D721Med (cell line): ENCODE data around the gene PPP2R2D.

ENCODE experiments used
- DNase-seq: peaks from one replicate; pipeline ENCODE4 v3.0.0; 2011; ENCODE audit warnings: low spot score; ENCODE audit not compliant: insufficient read length
- FAIRE-seq: peaks from 2 replicates; lab custom pipeline; 2011; peaks lifted over from hg19 to GRCh38; lab: Jason Lieb, UNC
- TF ChIP-seq, protein P1 (sequence below): IDR thresholded peaks from 2 replicates; pipeline ENCODE4 v1.5.1; 2012; ENCODE audit warnings: mild to moderate bottlenecking, control low read depth; ENCODE audit not compliant: insufficient read depth; ENCODE audit errors: missing control alignments

PPP2R2D gene

GRCh38 chr10:131900350-131901152 lies at the start of gene PPP2R2D:
Gene PPP2R2D (plus strand): TSS chr10:131901008. CDS start chr10:131901149, 141 bp downstream.
- DNase-seq (peak; percentile 53), FAIRE-seq (no peak)
- TF ChIP-seq, protein P1, sequence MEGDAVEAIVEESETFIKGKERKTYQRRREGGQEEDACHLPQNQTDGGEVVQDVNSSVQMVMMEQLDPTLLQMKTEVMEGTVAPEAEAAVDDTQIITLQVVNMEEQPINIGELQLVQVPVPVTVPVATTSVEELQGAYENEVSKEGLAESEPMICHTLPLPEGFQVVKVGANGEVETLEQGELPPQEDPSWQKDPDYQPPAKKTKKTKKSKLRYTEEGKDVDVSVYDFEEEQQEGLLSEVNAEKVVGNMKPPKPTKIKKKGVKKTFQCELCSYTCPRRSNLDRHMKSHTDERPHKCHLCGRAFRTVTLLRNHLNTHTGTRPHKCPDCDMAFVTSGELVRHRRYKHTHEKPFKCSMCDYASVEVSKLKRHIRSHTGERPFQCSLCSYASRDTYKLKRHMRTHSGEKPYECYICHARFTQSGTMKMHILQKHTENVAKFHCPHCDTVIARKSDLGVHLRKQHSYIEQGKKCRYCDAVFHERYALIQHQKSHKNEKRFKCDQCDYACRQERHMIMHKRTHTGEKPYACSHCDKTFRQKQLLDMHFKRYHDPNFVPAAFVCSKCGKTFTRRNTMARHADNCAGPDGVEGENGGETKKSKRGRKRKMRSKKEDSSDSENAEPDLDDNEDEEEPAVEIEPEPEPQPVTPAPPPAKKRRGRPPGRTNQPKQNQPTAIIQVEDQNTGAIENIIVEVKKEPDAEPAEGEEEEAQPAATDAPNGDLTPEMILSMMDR, result no peak

DNA sequence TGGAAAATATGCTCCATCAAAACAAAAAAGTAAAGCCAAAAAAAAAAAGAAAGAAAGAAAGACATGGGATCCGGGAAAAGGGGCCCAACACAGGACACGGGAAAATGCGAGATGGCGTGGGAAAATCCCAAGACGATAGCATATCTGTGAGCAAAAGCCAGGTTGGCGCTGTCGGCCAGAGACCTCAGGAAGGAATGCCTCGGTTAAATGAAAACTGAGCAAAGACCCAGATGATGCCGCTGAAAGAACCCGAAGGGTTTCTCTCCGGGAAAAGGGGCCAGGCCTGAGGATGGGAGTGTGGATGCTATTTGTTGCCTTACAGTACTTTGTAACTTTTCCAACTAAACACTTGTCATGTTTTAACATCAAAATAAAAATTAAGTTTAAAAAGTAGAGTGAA lies 49.5 kb upstream of the PPP2R2D start:
- FAIRE-seq, result no peak
- no peak for DNase-seq
- TF ChIP-seq, protein P1, result no peak

- TF ChIP-seq, protein P1, result no peak
- FAIRE-seq, result no peak
- DNase-seq, result no peak
These were observed 48.5 kb upstream of the PPP2R2D start for GRCh38 chr10:131852176-131852822.

- DNase-seq (no peak), FAIRE-seq (no peak)
- TF ChIP-seq, protein P1, result no peak
These were observed 47.8 kb upstream of the PPP2R2D start for GRCh38 chr10:131852823-131853609.

DNA sequence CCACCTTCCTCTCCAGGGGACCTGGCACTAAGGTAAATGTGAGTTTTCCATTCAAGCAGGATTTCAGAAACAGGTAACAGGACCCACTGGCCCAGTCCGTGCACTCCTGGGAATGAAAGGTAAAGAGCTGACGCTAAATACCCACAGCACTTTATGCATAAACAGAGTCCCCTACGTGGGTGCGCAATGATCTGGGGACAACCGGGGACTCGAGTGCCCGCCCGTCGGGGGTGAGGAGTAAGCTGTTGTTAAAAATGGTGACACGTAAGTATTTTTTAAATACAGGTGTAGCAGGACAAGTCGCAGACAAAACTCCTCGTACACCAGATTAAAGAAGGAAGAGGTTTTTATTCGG lies 47.2 kb upstream of the PPP2R2D start:
- TF ChIP-seq, protein P1, result no peak
- DNase-seq, result no peak
- no peak for FAIRE-seq

DNA sequence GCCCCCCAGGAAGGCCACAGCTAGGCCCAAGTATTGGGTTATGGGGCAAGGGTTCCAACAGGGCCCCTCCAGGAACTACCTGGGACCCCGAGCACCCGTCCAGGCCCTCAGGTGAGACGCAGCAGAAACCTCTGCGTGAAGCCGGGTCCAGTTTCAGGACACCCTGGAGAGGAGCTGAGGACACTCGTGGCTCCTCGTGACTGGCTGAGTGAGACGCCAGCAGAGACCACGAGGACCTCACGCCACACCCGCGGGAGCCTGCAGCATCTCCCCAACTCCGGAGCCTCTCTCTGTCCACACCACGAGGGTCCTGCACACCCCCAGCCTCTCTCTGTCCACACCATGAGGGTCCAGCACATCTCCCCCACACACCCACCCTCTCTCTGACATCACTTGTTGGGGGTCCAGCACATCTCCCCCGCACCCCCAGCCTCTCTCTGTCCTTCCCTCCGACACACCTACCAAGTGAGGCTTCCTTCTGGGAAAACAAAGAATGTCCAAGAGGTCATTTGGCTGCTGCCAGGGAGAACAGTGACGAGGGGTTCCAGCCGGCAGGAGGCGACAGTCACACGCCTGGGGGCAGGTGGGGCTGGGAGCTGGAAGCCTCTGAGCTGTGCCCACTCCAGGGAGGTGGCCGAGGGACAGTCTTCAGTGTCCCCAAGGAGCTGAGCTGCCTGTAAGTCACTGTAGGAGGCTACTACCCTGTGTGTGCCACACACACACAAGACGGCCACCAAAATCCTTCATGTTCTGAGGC lies 46.1 kb upstream of the PPP2R2D start:
- no peak for DNase-seq
- TF ChIP-seq, protein P1, result no peak
- FAIRE-seq, result no peak
